Activated CD4-positive, alpha-beta T cell treated with anti-CD3 and anti-CD28 coated beads for 24 hours (primary cell): Measurements from ENCODE around the gene CUL9.
A peak's percentile ranks its signal among the peaks of the same experiment; 100 is the strongest.

ENCODE experiments used
- DNase-seq, 2 donors: peaks; one replicate each; pipeline ENCODE4 v3.0.0-alpha.2; 2020; ENCODE audit warnings: low read depth in 2 of 2

The CUL9 gene

GRCh38 chr6:43173591-43174262, 8.3 kb upstream of the CUL9 start:
- no peak for DNase-seq

GRCh38 chr6:43174263-43175112, 7.5 kb upstream of the CUL9 start:
- peak; percentile 87 to 90 for DNase-seq

GRCh38 chr6:43175676-43176422, 6.1 kb upstream of the CUL9 start:
- DNase-seq = no peak

- DNase-seq = no peak
Observed at GRCh38 chr6:43176423-43176786, 5.6 kb upstream of the CUL9 start.

- no peak for DNase-seq
Observed at GRCh38 chr6:43178150-43178549, 3.8 kb upstream of the CUL9 start.

GRCh38 chr6:43178951-43179830, 2.8 kb upstream of the CUL9 start:
- no peak for DNase-seq

- DNase-seq = no peak
Observed at GRCh38 chr6:43180058-43180457, 1.9 kb upstream of the CUL9 start.

GRCh38 chr6:43180985-43181384, 1.0 kb upstream of the CUL9 start:
- DNase-seq = no peak

GRCh38 chr6:43181621-43181941, 415 bp upstream of the CUL9 start:
- DNase-seq = no peak

GRCh38 chr6:43183441-43183840, 1.4 kb downstream of the CUL9 start:
- DNase-seq = no peak

GRCh38 chr6:43184268-43184985, 2.4 kb downstream of the CUL9 start:
- no peak for DNase-seq

- no peak for DNase-seq
Observed at GRCh38 chr6:43185391-43185985, 3.5 kb downstream of the CUL9 start.

- DNase-seq = no peak
Observed at GRCh38 chr6:43186019-43186418, 4.0 kb downstream of the CUL9 start.

- DNase-seq = no peak
Observed at GRCh38 chr6:43186706-43187105, 4.7 kb downstream of the CUL9 start.

- DNase-seq = no peak
Observed at GRCh38 chr6:43187821-43188220, 5.8 kb downstream of the CUL9 start.

- no peak for DNase-seq
Observed at GRCh38 chr6:43188426-43188825, 6.4 kb downstream of the CUL9 start.

GRCh38 chr6:43189776-43190304, 7.8 kb downstream of the CUL9 start:
- no peak for DNase-seq

GRCh38 chr6:43192911-43193310, 10.9 kb downstream of the CUL9 start:
- DNase-seq = no peak

- DNase-seq = no peak
Observed at GRCh38 chr6:43193929-43194328, 11.9 kb downstream of the CUL9 start.

GRCh38 chr6:43196337-43196736, 14.3 kb downstream of the CUL9 start:
- no peak for DNase-seq
